Uterus (tissue), 4 donors: ENCODE measurements around the gene VCL. TPM values are rescaled to one million over a fixed set of nuclear protein-coding genes. Genes with fewer than 3 reads are reported as not detected.

Source experiments
- DNase-seq, 2 donors: peaks; one replicate each; pipeline ENCODE4 v3.0.0-alpha.2; 2019 to 2020
- H3K27ac ChIP-seq, 2 donors: fragments of 200-600 bp; sonication (generic); 1 replicate in 1 of 2; 2 replicates in 1 of 2; pipeline ENCODE4 v1.5.1; 2016 to 2018
- H3K27me3 ChIP-seq, 2 donors: fragments of 200-600 bp; sonication (generic); one replicate each; pipeline ENCODE4 v1.5.1; 2018 to 2019; ENCODE audit warnings: control low read depth in 1 of 2
- H3K36me3 ChIP-seq, 2 donors: fragments of 200-600 bp; sonication (generic); one replicate each; pipeline ENCODE4 v1.5.1; 2019; ENCODE audit warnings: control low read depth in 1 of 2
- H3K4me1 ChIP-seq, 2 donors: fragments of 200-600 bp; sonication (generic); one replicate each; pipeline ENCODE4 v1.5.1; 2018 to 2019; ENCODE audit warnings: control low read depth in 1 of 2
- H3K4me3 ChIP-seq, 2 donors: fragments of 200-600 bp; sonication (generic); 1 replicate in 1 of 2; 2 replicates in 1 of 2; pipeline ENCODE4 v1.5.1; 2018 to 2019; ENCODE audit warnings: mild to moderate bottlenecking in 1 of 2
- H3K9me3 ChIP-seq, 2 donors: fragments of 200-600 bp; sonication (generic); one replicate each; pipeline ENCODE4 v1.5.1; 2019; ENCODE audit warnings: control low read depth in 1 of 2
- POLR2A ChIP-seq, 2 donors: fragments of 450-650 bp; IDR thresholded peaks; one replicate each; pipeline ENCODE4 v1.6.1; 2016; ENCODE audit warnings: antibody characterized with exemption in 2 of 2, mild to moderate bottlenecking in 1 of 2, moderate library complexity in 1 of 2
- intact Hi-C: fragments of 100-400 bp; cut with DNase I; formaldehyde crosslinking; loops from one replicate; pipeline ENCODE4 v1.15.1; 2023; ENCODE audit warnings: low total_unique reads
- total RNA-seq, 4 donors: library from RNA; depleted of rRNA in 3 of 4; stranded (reverse); fragments of >200 nt in 3 of 4; gene quantifications; one replicate each; pipeline versions ENCODE4 v1.1.0 to v1.2.4, GENCODE V29; 2014 to 2023
- TF ChIP-seq, protein P1 (sequence below), 4 experiments: fragments of 200-600 bp in 2 of 4; fragments of 450-650 bp in 2 of 4; sonication (generic) in 2 of 4; IDR thresholded peaks; one replicate each; pipeline ENCODE4 v1.5.1; 2016 to 2019; ENCODE audit warnings: antibody characterized with exemption in 4 of 4, mild to moderate bottlenecking in 2 of 4, moderate library complexity in 1 of 4
- donor health status: DM: yes; HTN: yes; CAD: no.

Gene VCL
- total RNA-seq, 4 donors from 2014 or later, result 77.4 to 313 (median 215) TPM

DNA sequence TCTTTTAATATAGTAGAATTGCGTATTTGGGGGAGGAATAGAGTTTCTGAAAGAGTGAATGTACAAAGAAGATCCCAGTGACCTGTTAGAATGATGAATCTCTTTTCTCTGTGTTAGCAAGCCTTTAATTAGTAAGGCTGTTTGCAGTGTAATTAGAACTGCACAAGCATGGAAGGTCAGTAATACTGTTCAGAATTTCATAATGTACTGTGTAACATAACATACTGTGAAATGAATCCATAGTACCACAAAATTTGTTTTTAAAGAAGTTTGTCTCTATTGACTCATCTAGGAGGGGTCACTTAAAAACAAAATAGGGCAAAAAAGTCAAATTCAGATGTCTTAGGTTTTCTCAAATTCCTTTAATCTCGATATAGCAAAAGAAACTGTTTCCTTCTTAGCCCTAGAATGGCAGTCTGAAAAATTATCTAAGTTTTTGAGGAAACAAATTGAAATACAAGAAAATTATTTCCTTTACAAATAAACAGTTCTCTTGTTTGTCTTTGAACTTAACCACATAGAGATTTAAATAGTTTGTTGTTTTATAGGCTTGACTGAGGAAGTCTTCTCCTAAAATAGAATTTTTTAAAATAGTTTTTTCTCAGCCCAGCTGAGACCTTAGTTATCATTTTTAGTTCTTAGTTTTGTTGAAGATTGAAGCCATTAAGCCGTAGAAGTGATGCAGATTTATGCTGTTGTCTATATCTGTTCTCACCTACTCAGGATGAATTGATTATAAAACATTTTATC is 165.6 kb downstream of the VCL start:
- TF ChIP-seq POLR2A (IDR thresholded peaks at IDR 0.05), result no peak
- TF ChIP-seq, protein P1, sequence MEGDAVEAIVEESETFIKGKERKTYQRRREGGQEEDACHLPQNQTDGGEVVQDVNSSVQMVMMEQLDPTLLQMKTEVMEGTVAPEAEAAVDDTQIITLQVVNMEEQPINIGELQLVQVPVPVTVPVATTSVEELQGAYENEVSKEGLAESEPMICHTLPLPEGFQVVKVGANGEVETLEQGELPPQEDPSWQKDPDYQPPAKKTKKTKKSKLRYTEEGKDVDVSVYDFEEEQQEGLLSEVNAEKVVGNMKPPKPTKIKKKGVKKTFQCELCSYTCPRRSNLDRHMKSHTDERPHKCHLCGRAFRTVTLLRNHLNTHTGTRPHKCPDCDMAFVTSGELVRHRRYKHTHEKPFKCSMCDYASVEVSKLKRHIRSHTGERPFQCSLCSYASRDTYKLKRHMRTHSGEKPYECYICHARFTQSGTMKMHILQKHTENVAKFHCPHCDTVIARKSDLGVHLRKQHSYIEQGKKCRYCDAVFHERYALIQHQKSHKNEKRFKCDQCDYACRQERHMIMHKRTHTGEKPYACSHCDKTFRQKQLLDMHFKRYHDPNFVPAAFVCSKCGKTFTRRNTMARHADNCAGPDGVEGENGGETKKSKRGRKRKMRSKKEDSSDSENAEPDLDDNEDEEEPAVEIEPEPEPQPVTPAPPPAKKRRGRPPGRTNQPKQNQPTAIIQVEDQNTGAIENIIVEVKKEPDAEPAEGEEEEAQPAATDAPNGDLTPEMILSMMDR (IDR thresholded peaks at IDR 0.05), result no peak
- no peak overlapping the region for H3K27ac ChIP-seq
- H3K27me3 ChIP-seq, result no peaks in the 10 kb centered on the region
- DNase-seq, result no peak
- H3K4me3 ChIP-seq, result no peak overlapping the region
- no peaks in the 10 kb centered on the region for H3K9me3 ChIP-seq
- intact Hi-C loops, result no loop called here
- H3K36me3 ChIP-seq, result no peaks in the 10 kb centered on the region
- no peaks in the 10 kb centered on the region for H3K4me1 ChIP-seq

DNA sequence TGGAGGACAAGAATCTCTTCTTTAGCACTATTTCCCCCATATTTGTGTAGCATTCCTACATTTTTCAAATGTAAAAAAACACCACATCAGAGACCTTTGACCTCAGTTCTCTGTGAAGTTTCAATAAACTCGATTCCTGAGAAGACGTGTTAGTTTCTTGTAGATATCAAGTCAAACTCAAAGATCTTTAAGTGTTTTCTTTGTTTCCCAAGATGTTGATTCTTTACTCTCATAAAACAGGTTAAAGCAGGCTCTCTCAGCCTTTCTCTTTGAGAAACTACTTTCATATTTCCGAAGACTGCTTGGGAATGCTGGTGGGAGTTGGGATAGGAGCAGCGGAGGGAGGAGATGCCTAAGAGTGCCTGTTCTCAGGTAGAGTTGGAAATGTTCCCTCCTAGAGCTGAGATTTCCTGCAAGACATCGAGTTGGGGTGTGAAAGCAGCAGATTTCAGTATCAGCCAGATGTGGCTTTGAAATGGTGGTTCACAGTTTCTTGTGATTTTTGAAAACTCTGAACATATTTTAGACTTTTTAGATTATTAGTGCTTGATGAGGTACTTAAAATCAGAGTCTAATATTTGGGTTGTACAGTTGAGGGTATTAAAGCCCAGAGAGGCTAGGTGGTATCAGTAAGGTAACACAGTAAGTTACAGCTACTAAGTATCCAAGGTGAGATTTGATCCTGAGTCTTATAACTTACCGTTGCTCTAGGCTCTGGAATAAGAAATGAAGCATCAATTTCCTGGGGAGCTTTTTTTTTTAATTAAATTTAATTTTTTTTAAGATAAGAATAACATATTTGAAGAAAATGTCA is 167.0 kb downstream of the VCL start:
- TF ChIP-seq, protein P1 (IDR thresholded peaks at IDR 0.05), result no peak
- TF ChIP-seq POLR2A (IDR thresholded peaks at IDR 0.05), result no peak
- H3K36me3 ChIP-seq, result no peaks in the 10 kb centered on the region
- no peaks in the 10 kb centered on the region for H3K27me3 ChIP-seq
- no peaks in the 10 kb centered on the region for H3K9me3 ChIP-seq
- no peaks in the 10 kb centered on the region for H3K4me1 ChIP-seq
- no peak overlapping the region for H3K27ac ChIP-seq
- intact Hi-C loops, result no loop called here
- no peak overlapping the region for H3K4me3 ChIP-seq
- no peak for DNase-seq

DNA sequence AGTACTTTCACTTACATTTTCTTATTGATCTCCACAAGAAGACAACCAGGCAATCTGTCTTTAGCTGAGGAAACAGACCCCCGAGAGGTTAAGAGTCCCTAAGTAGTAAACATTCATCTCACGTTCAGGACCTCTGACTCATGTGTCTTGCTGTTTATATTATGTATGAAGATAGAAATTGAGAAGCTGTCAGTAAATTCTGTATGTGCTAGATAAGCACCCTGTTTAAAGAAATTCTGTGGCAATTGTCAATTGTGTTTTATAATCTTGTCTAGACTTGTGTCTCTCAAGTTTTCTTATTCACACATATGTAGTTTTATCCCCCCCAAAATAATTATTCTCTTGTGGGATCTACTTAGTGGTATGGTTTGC is 167.6 kb downstream of the VCL start:
- intact Hi-C loops, result no loop called here
- H3K4me3 ChIP-seq, result no peak overlapping the region

DNA sequence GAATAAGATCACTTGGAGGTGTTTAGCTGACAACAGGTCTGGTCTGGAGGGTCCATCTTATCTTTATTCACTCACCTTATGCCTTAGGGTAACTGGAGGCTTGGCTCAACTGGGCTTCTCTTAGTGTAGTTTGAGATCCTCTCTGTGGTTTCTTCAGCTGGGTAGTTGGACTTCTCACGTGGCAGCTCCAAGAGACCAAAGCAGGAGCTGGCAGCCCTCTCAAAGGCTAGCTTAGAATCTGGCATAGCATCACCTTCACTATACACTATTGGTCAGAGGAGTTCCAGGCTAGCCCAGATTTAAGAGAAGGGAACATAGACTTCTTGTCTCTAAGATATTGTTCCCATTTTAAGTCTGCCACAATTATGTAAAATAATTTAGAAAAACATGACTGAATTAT is 169.5 kb downstream of the VCL start:
- no peaks in the 10 kb centered on the region for H3K4me1 ChIP-seq
- H3K9me3 ChIP-seq, result no peaks in the 10 kb centered on the region
- no peaks in the 10 kb centered on the region for H3K36me3 ChIP-seq
- no peak for DNase-seq
- no peak for TF ChIP-seq POLR2A (IDR thresholded peaks at IDR 0.05)
- TF ChIP-seq, protein P1 (IDR thresholded peaks at IDR 0.05), result no peak
- no peak overlapping the region for H3K27ac ChIP-seq
- no peaks in the 10 kb centered on the region for H3K27me3 ChIP-seq
- intact Hi-C loops, result no loop called here
- no peak overlapping the region for H3K4me3 ChIP-seq

More for the DNA sequence above, 167.6 kb downstream of the VCL start:
- DNase-seq, result no peak
- Histone ChIP-seq H3K27ac (no peak overlapping the region), H3K4me1 (no peaks in the 10 kb centered on the region), H3K9me3 (no peaks in the 10 kb centered on the region), H3K36me3 (no peaks in the 10 kb centered on the region), H3K27me3 (no peaks in the 10 kb centered on the region)
- TF ChIP-seq, protein P1 (IDR thresholded peaks at IDR 0.05), result no peak
- no peak for TF ChIP-seq POLR2A (IDR thresholded peaks at IDR 0.05)

Other genes starting within 250 kb of the VCL start
- gene CHCHD1, start 216.1 kb upstream of the VCL start, total RNA-seq, result 10 to 100 TPM in 2 of 4 donors, 1 to 10 TPM in 2; 7.1 to 15.3 (median 11.0) TPM
- 100 to 1,000 TPM in 2 of 4 donors, 10 to 100 TPM in 2; 61.4 to 112 (median 91.1) TPM for gene ZSWIM8, start 212.5 kb upstream of the VCL start, total RNA-seq
- gene NDST2, start 186.5 kb upstream of the VCL start, total RNA-seq, result 10 to 100 TPM in 3 of 4 donors, 1 to 10 TPM in 1; 5.9 to 47.8 (median 14.1) TPM
- gene CAMK2G, start 123.6 kb upstream of the VCL start, total RNA-seq, result 10 to 100 TPM; 17.9 to 79.9 (median 40.0) TPM
- gene PLAU, start 87.0 kb upstream of the VCL start, total RNA-seq, result 10 to 100 TPM in 2 of 4 donors, 1 to 10 TPM in 2; 1.8 to 15.3 (median 9.0) TPM
- gene AP3M1, start 152.7 kb downstream of the VCL start, total RNA-seq, result 10 to 100 TPM; 13.8 to 37.8 (median 28.4) TPM
- 10 to 100 TPM; 12.6 to 41.1 (median 19.0) TPM for gene ADK, start 153.1 kb downstream of the VCL start, total RNA-seq